SU-DHL-6 (cell line): ENCODE data around the gene CRYGA.

Experiments used
- EZH2phosphoT487 ChIP-seq: fragments of 200-600 bp; sonication (generic), shearing (Covaris generic); conservative IDR thresholded peaks from 2 replicates; pipeline ENCODE4 v1.6.1; 2018; ENCODE audit warnings: mild to moderate bottlenecking, antibody characterized with exemption, low read length, moderate library complexity, mixed read lengths
- TF ChIP-seq, protein P1 (sequence below): fragments of 200-600 bp; sonication (generic); IDR thresholded peaks from one replicate; pipeline ENCODE4 v1.5.1; 2017; ENCODE audit warnings: antibody characterized with exemption, mild to moderate bottlenecking, low read length, moderate library complexity; ENCODE audit not compliant: insufficient read depth, poor library complexity, severe bottlenecking

DNA sequence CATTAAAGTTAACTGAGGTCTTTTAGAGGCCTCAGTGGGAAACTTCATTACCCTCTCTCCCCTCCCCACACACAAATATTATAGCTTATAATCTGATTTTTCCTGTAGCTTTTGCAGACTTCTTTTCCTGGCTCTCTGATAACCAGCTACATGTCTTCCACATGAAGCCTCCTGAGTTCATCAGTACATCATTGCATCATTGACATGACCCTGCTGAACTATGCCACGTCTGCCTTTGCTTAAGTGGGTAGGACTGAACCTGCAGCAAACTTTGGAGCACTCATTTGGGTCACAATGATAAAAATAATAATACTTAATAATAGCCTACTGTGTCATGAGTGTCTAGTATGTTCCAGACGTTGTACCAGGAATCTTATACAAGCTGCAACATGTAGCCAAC, 7.0 kb downstream of the CRYGA start:
- TF ChIP-seq, protein P1, sequence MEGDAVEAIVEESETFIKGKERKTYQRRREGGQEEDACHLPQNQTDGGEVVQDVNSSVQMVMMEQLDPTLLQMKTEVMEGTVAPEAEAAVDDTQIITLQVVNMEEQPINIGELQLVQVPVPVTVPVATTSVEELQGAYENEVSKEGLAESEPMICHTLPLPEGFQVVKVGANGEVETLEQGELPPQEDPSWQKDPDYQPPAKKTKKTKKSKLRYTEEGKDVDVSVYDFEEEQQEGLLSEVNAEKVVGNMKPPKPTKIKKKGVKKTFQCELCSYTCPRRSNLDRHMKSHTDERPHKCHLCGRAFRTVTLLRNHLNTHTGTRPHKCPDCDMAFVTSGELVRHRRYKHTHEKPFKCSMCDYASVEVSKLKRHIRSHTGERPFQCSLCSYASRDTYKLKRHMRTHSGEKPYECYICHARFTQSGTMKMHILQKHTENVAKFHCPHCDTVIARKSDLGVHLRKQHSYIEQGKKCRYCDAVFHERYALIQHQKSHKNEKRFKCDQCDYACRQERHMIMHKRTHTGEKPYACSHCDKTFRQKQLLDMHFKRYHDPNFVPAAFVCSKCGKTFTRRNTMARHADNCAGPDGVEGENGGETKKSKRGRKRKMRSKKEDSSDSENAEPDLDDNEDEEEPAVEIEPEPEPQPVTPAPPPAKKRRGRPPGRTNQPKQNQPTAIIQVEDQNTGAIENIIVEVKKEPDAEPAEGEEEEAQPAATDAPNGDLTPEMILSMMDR, result no peak
- TF ChIP-seq EZH2phosphoT487, result no peak
